GM21381 (cell line): ENCODE data around the gene GRIP1.

Experiments used
- ATAC-seq: cut with Tn5 transposase; IDR thresholded peaks from one replicate; pipeline ENCODE4 v1.9.1; 2021; ENCODE audit warnings: mild to moderate bottlenecking, moderate library complexity; ENCODE audit not compliant: unreplicated experiment

The GRIP1 gene

GRCh38 chr12:66678338-66679275, at the start of gene GRIP1:
TSS of gene GRIP1 (minus strand) at chr12:66679076. CDS start at chr12:66678904, 172 bp downstream.
- no peak for ATAC-seq

- no peak for ATAC-seq
Observed at GRCh38 chr12:66726556-66726955, 47.7 kb upstream of the GRIP1 start.

GRCh38 chr12:66725031-66725430, 46.2 kb upstream of the GRIP1 start:
- no peak for ATAC-seq

GRCh38 chr12:66724616-66725015, 45.7 kb upstream of the GRIP1 start:
- ATAC-seq = no peak

- no peak for ATAC-seq
Observed at GRCh38 chr12:66724026-66724425, 45.1 kb upstream of the GRIP1 start.

- no peak for ATAC-seq
Observed at GRCh38 chr12:66719862-66720261, 41.0 kb upstream of the GRIP1 start.

- ATAC-seq = no peak
Observed at GRCh38 chr12:66717036-66717673, 38.3 kb upstream of the GRIP1 start.

GRCh38 chr12:66716522-66716921, 37.6 kb upstream of the GRIP1 start:
- no peak for ATAC-seq

GRCh38 chr12:66714709-66715108, 35.8 kb upstream of the GRIP1 start:
- ATAC-seq = no peak

GRCh38 chr12:66713984-66714383, 35.1 kb upstream of the GRIP1 start:
- no peak for ATAC-seq

GRCh38 chr12:66709893-66710292, 31.0 kb upstream of the GRIP1 start:
- no peak for ATAC-seq

GRCh38 chr12:66709457-66709773, 30.5 kb upstream of the GRIP1 start:
- ATAC-seq = no peak

- no peak for ATAC-seq
Observed at GRCh38 chr12:66708704-66709456, 30.0 kb upstream of the GRIP1 start.

- ATAC-seq = no peak
Observed at GRCh38 chr12:66707002-66707697, 28.3 kb upstream of the GRIP1 start.

GRCh38 chr12:66699738-66700482, 21.0 kb upstream of the GRIP1 start:
- no peak for ATAC-seq

- ATAC-seq = no peak
Observed at GRCh38 chr12:66698558-66698957, 19.7 kb upstream of the GRIP1 start.

- no peak for ATAC-seq
Observed at GRCh38 chr12:66697404-66697803, 18.5 kb upstream of the GRIP1 start.

GRCh38 chr12:66694666-66695613, 16.1 kb upstream of the GRIP1 start:
- no peak for ATAC-seq

GRCh38 chr12:66693901-66694513, 15.1 kb upstream of the GRIP1 start:
- peak; percentile 81 for ATAC-seq
